Stomach (tissue), 9 donors: Measurements from ENCODE around the gene RRP36. TPM values are rescaled to one million over a fixed set of nuclear protein-coding genes. Genes with fewer than 3 reads are reported as not detected.

Experiments used
- DNase-seq, 2 donors: peaks; one replicate each; pipeline versions ENCODE4 v3.0.0 to v3.0.0-alpha.2; 2013 to 2019
- H3K27ac ChIP-seq, 5 donors: fragments of 200-600 bp in 4 of 5; sonication (generic) in 4 of 5; one replicate each; pipeline ENCODE4 v1.5.1; 2013 to 2019; ENCODE audit warnings: mild to moderate bottlenecking in 1 of 5, moderate library complexity in 1 of 5
- H3K27me3 ChIP-seq, 3 donors: fragments of 200-600 bp; sonication (generic); one replicate each; pipeline ENCODE4 v1.5.1; 2017 to 2019; ENCODE audit warnings: mixed run types in 1 of 3
- H3K36me3 ChIP-seq, 4 donors: fragments of 200-600 bp; sonication (generic); 1 replicate in 3 of 4; 2 replicates in 1 of 4; pipeline ENCODE4 v1.5.1; 2016 to 2019
- H3K4me1 ChIP-seq, 4 donors: fragments of 200-600 bp; sonication (generic); one replicate each; pipeline ENCODE4 v1.5.1; 2016 to 2019
- H3K4me3 ChIP-seq, 4 donors: fragments of 200-600 bp; sonication (generic) in 3 of 4; one replicate each; pipeline ENCODE4 v1.5.1; 2016 to 2019; ENCODE audit warnings: mild to moderate bottlenecking in 1 of 4
- H3K9me3 ChIP-seq, 4 donors: fragments of 200-600 bp; sonication (generic); one replicate each; pipeline ENCODE4 v1.5.1; 2016 to 2019
- EP300 ChIP-seq: sonication (generic); formaldehyde crosslinking; IDR thresholded peaks from one replicate; pipeline ENCODE4 v1.6.1; 2017; ENCODE audit warnings: antibody characterized with exemption
- POLR2A ChIP-seq, 4 donors: fragments of 450-650 bp; IDR thresholded peaks; one replicate each; pipeline ENCODE4 v1.6.1; 2016; ENCODE audit warnings: antibody characterized with exemption in 4 of 4, control low read depth in 2 of 4, mild to moderate bottlenecking in 1 of 4, moderate library complexity in 1 of 4
- POLR2AphosphoS5 ChIP-seq, 3 donors: sonication (generic); formaldehyde crosslinking; IDR thresholded peaks; one replicate each; pipeline ENCODE4 v1.6.1; 2016; ENCODE audit warnings: antibody characterized with exemption in 3 of 3
- WGBS, 5 donors: extraction: QIAGEN DNeasy Blood & Tissue Kit in 3 of 5; methylation state at CpG; one replicate each; pipeline versions ENCODE4 v1.1.5 to v1.1.7; 2013 to 2018; 5-methylcytosine and 5-hydroxymethylcytosine counted together
- intact Hi-C: fragments of 100-400 bp; cut with DNase I; formaldehyde crosslinking; loops from one replicate; pipeline ENCODE4 v1.15.1; 2023; ENCODE audit warnings: low total_unique reads
- polyA plus RNA-seq, 3 donors: library from polyadenylated mRNA; stranded (reverse); fragments of 200-250 nt; gene quantifications; one replicate each; pipeline ENCODE4 v1.2.3, GENCODE V29; 2013
- total RNA-seq, 5 donors: library from RNA; depleted of rRNA; stranded (reverse); fragments of >200 nt; gene quantifications; one replicate each; pipeline versions ENCODE4 v1.1.0 to v1.2.3, GENCODE V29; 2014 to 2016
- TF ChIP-seq, protein P1 (sequence below), 7 experiments: fragments of 450-650 bp in 4 of 7; fragments of 200-600 bp in 3 of 7; sonication (generic) in 3 of 7; IDR thresholded peaks; one replicate each; pipeline ENCODE4 v1.5.1; 2016 to 2019; ENCODE audit warnings: antibody characterized with exemption in 7 of 7, control low read depth in 2 of 7, mild to moderate bottlenecking in 1 of 7
- donor health status: healthy with polysubstance abuse.
- donor health status: Bipolar disorder and iron deficiency.
- donor health status: healthy.

The RRP36 gene
- total and polyA plus RNA-seq, 8 donors: 3.5 to 61.1 (median 38.3) TPM

DNA sequence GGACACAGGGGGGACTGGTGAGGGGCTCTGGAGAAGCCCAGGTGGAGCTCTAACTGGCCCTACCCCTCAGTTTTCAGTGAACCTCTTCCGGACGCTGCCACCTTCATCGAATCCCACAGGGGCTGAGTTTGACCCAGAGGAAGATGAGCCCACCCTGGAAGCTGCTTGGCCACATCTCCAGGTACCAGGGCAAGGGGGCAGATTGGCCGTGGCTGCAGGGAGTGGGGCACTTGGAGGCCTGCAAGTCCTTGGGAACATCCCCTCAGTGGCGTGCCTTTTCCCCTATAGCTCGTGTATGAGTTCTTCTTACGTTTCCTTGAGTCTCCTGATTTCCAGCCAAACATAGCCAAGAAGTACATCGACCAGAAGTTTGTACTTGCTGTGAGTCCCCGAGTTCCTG lies 14.3 kb upstream of the RRP36 start:
- Histone ChIP-seq H3K4me1 (peaks cover 0 to 6% (median 4%) of the 10 kb centered on the region in 4 donors), H3K27me3 (no peaks in the 10 kb centered on the region), H3K9me3 (no peaks in the 10 kb centered on the region), H3K36me3 (peaks cover 44 to 85% (median 76%) of the 10 kb centered on the region in 4 donors), H3K4me3 (no peak overlapping the region), H3K27ac (no peak overlapping the region)
- no peak for TF ChIP-seq POLR2AphosphoS5 (IDR thresholded peaks at IDR 0.05)
- no peak for TF ChIP-seq POLR2A (IDR thresholded peaks at IDR 0.05)
- TF ChIP-seq, protein P1, sequence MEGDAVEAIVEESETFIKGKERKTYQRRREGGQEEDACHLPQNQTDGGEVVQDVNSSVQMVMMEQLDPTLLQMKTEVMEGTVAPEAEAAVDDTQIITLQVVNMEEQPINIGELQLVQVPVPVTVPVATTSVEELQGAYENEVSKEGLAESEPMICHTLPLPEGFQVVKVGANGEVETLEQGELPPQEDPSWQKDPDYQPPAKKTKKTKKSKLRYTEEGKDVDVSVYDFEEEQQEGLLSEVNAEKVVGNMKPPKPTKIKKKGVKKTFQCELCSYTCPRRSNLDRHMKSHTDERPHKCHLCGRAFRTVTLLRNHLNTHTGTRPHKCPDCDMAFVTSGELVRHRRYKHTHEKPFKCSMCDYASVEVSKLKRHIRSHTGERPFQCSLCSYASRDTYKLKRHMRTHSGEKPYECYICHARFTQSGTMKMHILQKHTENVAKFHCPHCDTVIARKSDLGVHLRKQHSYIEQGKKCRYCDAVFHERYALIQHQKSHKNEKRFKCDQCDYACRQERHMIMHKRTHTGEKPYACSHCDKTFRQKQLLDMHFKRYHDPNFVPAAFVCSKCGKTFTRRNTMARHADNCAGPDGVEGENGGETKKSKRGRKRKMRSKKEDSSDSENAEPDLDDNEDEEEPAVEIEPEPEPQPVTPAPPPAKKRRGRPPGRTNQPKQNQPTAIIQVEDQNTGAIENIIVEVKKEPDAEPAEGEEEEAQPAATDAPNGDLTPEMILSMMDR (IDR thresholded peaks at IDR 0.05): no peak
- 88 to 95% (median 93%) methylated on average over 8 to 9 of the region's 9 CpGs for WGBS, 5 donors
- no peak for DNase-seq
- intact Hi-C loops: no loop called here

DNA sequence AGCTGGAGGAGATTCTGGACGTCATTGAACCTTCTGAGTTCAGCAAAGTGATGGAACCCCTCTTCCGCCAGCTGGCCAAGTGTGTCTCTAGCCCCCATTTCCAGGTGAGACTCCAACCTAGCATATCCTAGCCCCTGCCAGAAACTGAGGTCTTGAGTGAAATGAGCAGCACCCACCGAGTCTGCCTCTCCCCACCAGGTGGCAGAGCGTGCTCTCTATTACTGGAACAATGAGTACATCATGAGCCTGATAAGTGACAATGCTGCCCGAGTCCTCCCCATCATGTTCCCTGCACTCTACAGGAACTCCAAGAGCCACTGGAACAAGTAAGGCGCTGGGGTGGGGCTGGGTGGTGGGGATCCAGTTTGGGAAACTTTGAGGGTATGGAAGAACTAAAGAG lies 12.3 kb upstream of the RRP36 start:
- 47 to 67% (median 56%) methylated on average over 6 of the region's 6 CpGs for WGBS, 5 donors
- intact Hi-C loops: no loop called here
- H3K9me3 ChIP-seq: no peaks in the 10 kb centered on the region
- peaks cover 11 to 20% (median 19%) of the 10 kb centered on the region in 4 donors for H3K4me1 ChIP-seq
- H3K36me3 ChIP-seq: peaks cover 44 to 73% (median 70%) of the 10 kb centered on the region in 4 donors
- no peak overlapping the region for H3K27ac ChIP-seq
- peak; percentile 34 to 67 for DNase-seq
- H3K27me3 ChIP-seq: no peaks in the 10 kb centered on the region
- TF ChIP-seq, protein P1 (IDR thresholded peaks at IDR 0.05): peak in 3 of 7 experiments; percentile 22 to 33 (median 28)
- TF ChIP-seq POLR2AphosphoS5 (IDR thresholded peaks at IDR 0.05): no peak
- no peak for TF ChIP-seq POLR2A (IDR thresholded peaks at IDR 0.05)
- H3K4me3 ChIP-seq: no peak overlapping the region

DNA sequence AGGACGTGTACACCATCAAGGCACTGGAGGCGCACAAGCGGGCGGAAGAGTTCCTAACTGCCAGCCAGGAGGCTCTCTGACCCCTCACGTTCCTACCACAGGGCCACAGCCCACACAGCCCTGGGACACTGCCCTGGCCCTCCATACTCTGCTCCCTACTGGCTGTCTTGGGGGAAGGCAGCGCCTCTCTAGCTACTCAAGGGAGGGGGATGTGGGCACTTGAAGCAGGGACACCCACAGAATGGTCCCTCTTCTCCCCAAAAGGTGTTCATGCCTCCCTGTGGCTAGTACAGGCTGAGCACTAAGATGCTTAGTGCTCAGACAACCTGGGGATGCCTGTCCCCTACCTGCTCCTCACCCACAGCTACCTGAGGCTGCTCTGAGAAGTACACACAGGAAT lies 10.2 kb upstream of the RRP36 start:
- TF ChIP-seq POLR2A (IDR thresholded peaks at IDR 0.05): no peak
- TF ChIP-seq EP300: no peak
- no peak for TF ChIP-seq POLR2AphosphoS5 (IDR thresholded peaks at IDR 0.05)
- TF ChIP-seq, protein P1 (IDR thresholded peaks at IDR 0.05): no peak
- Histone ChIP-seq H3K9me3 (no peaks in the 10 kb centered on the region), H3K27me3 (no peaks in the 10 kb centered on the region), H3K4me3 (no peak overlapping the region), H3K4me1 (peaks cover 26 to 39% (median 38%) of the 10 kb centered on the region in 4 donors), H3K27ac (no peak overlapping the region), H3K36me3 (peaks cover 44 to 63% (median 63%) of the 10 kb centered on the region in 4 donors)
- WGBS, 5 donors: 74 to 84% (median 77%) methylated on average over 6 of the region's 6 CpGs
- DNase-seq: no peak
- intact Hi-C loops: no loop called here

DNA sequence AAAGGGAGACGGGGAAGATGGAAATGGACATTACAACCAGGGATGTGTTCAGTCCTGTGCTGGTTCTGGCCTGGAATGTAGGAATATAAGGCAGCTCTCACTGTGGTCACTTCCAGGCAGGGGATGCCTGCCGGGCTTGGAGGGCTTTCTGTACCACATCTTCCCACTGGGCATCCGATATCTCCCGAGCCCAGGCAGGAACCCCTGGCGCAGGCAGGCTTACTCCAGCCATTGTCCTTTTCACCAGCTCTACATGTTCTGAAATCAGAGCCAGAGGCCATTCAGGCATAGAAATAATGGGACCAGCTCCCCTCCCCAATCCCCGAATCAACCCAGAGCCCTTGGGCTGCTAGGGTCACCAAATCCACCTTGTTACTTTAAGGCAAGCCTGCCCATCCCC lies 9.1 kb upstream of the RRP36 start:
- Histone ChIP-seq H3K27me3 (no peaks in the 10 kb centered on the region), H3K4me3 (peak overlapping the region in 1 of 4 donors; percentile 97), H3K9me3 (no peaks in the 10 kb centered on the region), H3K36me3 (peaks cover 32 to 61% (median 55%) of the 10 kb centered on the region in 4 donors), H3K4me1 (peaks cover 36 to 51% (median 50%) of the 10 kb centered on the region in 4 donors), H3K27ac (peak overlapping the region in 2 of 5 donors; percentile 9 to 84)
- DNase-seq: no peak
- 75 to 95% (median 87%) methylated on average over 6 of the region's 6 CpGs for WGBS, 5 donors
- intact Hi-C loops: no loop called here
- TF ChIP-seq, protein P1 (IDR thresholded peaks at IDR 0.05): no peak
- no peak for TF ChIP-seq POLR2AphosphoS5 (IDR thresholded peaks at IDR 0.05)
